ENCODE data around the gene CLDN7. TPM values are rescaled to one million over a fixed set of nuclear protein-coding genes. Genes with fewer than 3 reads are reported as not detected.

Gene CLDN7
- total RNA-seq, 2 donors from 2014 or later, result 142 to 149 TPM

GRCh38 chr17:7260651-7261378 lies 1.5 kb downstream of the CLDN7 start:
- Mint-ChIP-seq H3K27me3 (ENCODE audit: insufficient read depth) (no peaks in the 10 kb centered on the region), H3K4me1 (peaks cover 12% of the 10 kb centered on the region), H3K27ac (peak overlapping the region; percentile 89), H3K9me3 (no peaks in the 10 kb centered on the region), H3K4me3 (peak overlapping the region; percentile 98), H3K36me3 (ENCODE audit: low read depth) (peaks cover 25% of the 10 kb centered on the region)
- H3K36me3 ChIP-seq (ENCODE audit: control insufficient read depth, insufficient read depth, low read length), result peaks cover 23% of the 10 kb centered on the region
- TF ChIP-seq CTCF (conservative IDR thresholded peaks at IDR 0.05), result no peak
- H3K4me1 ChIP-seq (ENCODE audit: control insufficient read depth, insufficient read depth, low read length), result no peaks in the 10 kb centered on the region
- H3K9me3 ChIP-seq (ENCODE audit: control insufficient read depth, low read length), result no peaks in the 10 kb centered on the region
- H3K9ac ChIP-seq (ENCODE audit: extremely low read depth, low read length, poor library complexity, severe bottlenecking), result peak overlapping the region; percentile 30
- peaks cover 36% of the 10 kb centered on the region for H3K27me3 ChIP-seq (ENCODE audit: control insufficient read depth, insufficient read depth, low read length, poor library complexity, severe bottlenecking)
- peak; percentile 92 for DNase-seq
- H3K4me3 ChIP-seq (ENCODE audit: low read length), result peak overlapping the region; percentile 73
- 13 to 25% methylated on average over 20 to 54 of the region's 54 CpGs for WGBS, 2 experiments (ENCODE audit: insufficient coverage in 1 of 2, insufficient read length in 1 of 2)
- no peak overlapping the region for H3K27ac ChIP-seq (ENCODE audit: low read depth, low read length)

DNA sequence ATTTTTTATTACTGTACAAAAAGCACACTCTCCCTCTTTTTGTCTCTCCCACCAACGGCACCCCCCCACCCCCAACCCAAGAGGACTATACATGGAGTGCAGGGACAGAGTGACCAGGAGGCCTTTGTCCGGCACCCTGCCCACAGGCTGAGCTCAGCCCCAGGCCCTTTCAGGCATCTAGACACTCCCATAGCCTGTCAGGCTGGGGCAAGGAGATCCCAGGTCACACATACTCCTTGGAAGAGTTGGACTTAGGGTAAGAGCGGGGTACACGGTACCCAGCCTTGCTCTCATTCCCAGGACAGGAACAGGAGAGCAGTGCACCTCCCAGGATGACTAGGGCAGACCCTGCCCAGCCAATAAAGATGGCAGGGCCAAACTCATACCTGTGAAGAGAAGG lies 2.1 kb downstream of the CLDN7 start:
- Histone ChIP-seq H3K27ac (ENCODE audit: low read depth, low read length) (no peak overlapping the region), H3K9ac (ENCODE audit: extremely low read depth, low read length, poor library complexity, severe bottlenecking) (no peak overlapping the region), H3K9me3 (ENCODE audit: control insufficient read depth, low read length) (no peaks in the 10 kb centered on the region), H3K4me1 (ENCODE audit: control insufficient read depth, insufficient read depth, low read length) (no peaks in the 10 kb centered on the region), H3K36me3 (ENCODE audit: control insufficient read depth, insufficient read depth, low read length) (peaks cover 23% of the 10 kb centered on the region), H3K27me3 (ENCODE audit: control insufficient read depth, insufficient read depth, low read length, poor library complexity, severe bottlenecking) (peaks cover 36% of the 10 kb centered on the region), H3K4me3 (ENCODE audit: low read length) (peak overlapping the region; percentile 73)
- DNase-seq, result no peak
- Mint-ChIP-seq H3K4me3 (peak overlapping the region; percentile 98), H3K27ac (peak overlapping the region; percentile 88), H3K9me3 (no peaks in the 10 kb centered on the region), H3K36me3 (ENCODE audit: low read depth) (peaks cover 28% of the 10 kb centered on the region), H3K27me3 (ENCODE audit: insufficient read depth) (no peaks in the 10 kb centered on the region), H3K4me1 (peaks cover 12% of the 10 kb centered on the region)
- 60 to 94% methylated on average over 1 to 4 of the region's 4 CpGs for WGBS, 2 experiments (ENCODE audit: insufficient coverage in 1 of 2, insufficient read length in 1 of 2)
- no peak for TF ChIP-seq CTCF (conservative IDR thresholded peaks at IDR 0.05)

DNA sequence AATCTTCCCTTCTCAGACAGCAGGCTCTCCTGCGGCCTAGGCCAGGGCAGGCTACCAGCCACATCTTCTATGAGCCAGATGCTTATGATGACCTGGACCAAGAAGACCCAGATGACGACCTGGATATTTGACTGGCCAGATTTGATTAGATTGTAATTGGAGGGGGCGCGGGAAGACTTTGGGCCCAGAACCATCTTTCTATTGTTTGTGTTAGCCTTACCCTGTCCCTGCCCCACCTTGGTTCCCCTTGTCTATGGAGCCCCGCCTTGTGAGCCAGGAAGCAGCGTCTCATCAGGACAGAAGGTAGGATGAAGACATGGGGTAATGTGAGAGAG lies 2.8 kb downstream of the CLDN7 start:
- WGBS, 2 experiments (ENCODE audit: insufficient coverage in 1 of 2, insufficient read length in 1 of 2), result 93 to 100% methylated on average over 1 to 5 of the region's 6 CpGs
- H3K36me3 Mint-ChIP-seq (ENCODE audit: low read depth), result peaks cover 34% of the 10 kb centered on the region
- peak overlapping the region; percentile 52 for H3K27ac Mint-ChIP-seq

More for the DNA sequence above, 2.8 kb downstream of the CLDN7 start:
- Mint-ChIP-seq H3K9me3 (no peaks in the 10 kb centered on the region), H3K4me3 (peak overlapping the region; percentile 98), H3K27me3 (ENCODE audit: insufficient read depth) (no peaks in the 10 kb centered on the region), H3K4me1 (peaks cover 12% of the 10 kb centered on the region)
- Histone ChIP-seq H3K36me3 (ENCODE audit: control insufficient read depth, insufficient read depth, low read length) (peaks cover 29% of the 10 kb centered on the region), H3K27me3 (ENCODE audit: control insufficient read depth, insufficient read depth, low read length, poor library complexity, severe bottlenecking) (peaks cover 36% of the 10 kb centered on the region), H3K4me3 (ENCODE audit: low read length) (no peak overlapping the region), H3K9ac (ENCODE audit: extremely low read depth, low read length, poor library complexity, severe bottlenecking) (no peak overlapping the region), H3K4me1 (ENCODE audit: control insufficient read depth, insufficient read depth, low read length) (no peaks in the 10 kb centered on the region), H3K9me3 (ENCODE audit: control insufficient read depth, low read length) (no peaks in the 10 kb centered on the region), H3K27ac (ENCODE audit: low read depth, low read length) (no peak overlapping the region)
- no peak for TF ChIP-seq CTCF (conservative IDR thresholded peaks at IDR 0.05)
- DNase-seq, result no peak
